HG02938 (cell line): ENCODE measurements around the gene TCF7L2.
"Not testable (repeated sequence)": the region's sequence is repeated elsewhere in the genome, so short reads cannot be mapped to it uniquely, and the experiment has no call there.

Experiments
- ATAC-seq: cut with Tn5 transposase; IDR thresholded peaks from one replicate; pipeline ENCODE4 v1.9.1; 2021; ENCODE audit warnings: mild to moderate bottlenecking, moderate library complexity; ENCODE audit not compliant: unreplicated experiment

TCF7L2 gene

DNA sequence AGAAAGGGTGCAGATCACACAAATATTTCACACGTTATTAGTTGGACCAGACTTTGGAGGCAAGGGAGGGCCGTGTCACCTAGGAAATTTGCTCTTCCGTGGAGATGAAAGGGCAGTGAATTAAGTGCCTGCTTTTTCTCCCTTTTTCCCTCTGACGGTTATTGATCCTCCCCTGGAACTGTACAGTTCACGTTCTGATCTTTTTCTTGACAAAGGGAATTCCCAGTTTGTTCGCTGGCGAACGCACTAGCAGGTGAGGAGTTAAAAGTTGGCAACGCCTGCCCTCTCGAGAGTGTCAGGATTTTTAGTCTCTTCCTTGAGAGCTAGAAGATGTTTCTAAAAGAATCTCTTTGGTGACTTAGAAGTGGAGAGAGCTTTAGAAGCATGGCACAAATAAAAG is 111.5 kb downstream of the TCF7L2 start:
- ATAC-seq, result no peak

DNA sequence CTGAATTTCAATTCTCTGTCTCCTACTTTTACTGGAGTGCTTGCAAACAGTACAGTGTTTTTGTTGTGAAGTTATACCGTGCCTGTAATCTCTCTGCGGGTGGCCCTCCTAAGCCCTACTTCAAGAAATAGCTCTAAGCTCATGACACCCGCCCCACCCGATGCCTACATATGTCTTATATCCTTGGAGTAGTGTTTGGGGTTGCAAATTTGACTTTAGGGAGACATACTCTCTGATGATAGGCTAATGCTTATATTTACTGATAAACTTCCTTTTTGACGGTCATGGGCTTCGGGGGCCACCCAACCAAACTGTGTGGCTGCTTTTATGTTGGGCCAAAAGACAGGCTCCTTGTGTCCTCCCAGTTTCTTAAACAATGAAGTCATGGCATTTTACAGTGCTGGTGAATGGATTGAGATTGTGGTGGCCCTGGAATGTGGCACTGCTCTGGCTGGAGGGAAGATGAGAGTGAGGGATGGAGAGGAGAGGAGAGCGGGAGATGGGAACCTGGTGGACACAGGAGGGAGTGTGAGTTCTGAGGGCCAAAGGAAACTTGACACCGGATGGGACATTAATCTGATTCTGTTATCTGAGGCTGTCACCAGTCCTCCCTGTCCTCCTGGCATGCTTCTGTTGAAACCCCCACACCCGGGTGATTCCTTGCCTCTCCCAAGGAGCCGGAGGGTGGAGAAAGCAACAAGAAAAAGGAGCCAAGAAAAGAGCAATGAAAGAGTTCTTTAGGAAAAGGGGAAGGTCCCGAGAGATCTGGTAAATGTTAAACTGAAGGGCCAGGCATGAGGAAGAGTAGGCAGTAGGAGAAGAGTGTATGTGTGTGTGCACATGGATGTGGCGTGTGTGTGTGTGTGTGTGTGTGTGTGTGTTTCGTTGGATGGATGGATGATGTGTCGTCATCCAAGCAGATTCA is 113.3 kb downstream of the TCF7L2 start:
- no peak for ATAC-seq

DNA sequence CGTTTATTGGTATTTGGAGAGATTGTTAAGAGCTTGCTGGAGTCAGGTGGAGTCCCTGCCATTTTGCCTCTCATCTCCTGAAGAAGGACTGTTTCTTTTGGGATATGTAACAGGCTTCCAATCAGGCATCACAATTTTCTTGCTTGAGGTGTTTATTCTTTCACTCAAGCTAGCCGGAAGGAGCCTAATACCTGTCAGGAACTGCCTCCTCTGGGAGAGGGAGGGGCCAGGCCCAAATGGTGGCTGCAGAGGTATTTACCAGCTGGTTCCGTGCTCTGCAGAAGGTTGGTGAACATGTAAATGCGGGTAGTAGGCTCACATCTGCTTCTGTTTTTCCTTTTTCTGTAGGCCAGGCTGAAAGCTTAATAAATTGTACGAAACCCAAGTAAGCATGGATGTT is 114.0 kb downstream of the TCF7L2 start:
- ATAC-seq, result no peak

DNA sequence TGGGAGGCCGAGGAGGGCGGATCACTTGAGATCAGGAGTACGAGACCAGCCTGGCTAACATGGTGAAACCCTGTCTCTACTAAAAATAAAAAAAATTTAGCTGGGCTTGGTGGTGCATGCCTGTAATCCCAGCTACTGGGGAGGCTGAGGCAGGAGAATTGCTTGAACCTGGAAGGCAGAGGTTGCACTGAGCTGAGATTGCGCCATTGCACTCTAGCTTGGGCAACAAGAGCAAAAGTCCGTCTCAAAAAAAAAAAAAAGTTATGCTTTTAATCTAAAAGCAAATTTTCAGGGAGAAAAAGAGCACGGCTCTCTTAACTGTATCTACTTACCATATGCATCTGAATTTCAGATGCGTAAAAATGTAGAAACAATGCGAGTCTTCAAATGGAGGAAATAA is 116.1 kb downstream of the TCF7L2 start:
- not testable (repeated sequence) for ATAC-seq

DNA sequence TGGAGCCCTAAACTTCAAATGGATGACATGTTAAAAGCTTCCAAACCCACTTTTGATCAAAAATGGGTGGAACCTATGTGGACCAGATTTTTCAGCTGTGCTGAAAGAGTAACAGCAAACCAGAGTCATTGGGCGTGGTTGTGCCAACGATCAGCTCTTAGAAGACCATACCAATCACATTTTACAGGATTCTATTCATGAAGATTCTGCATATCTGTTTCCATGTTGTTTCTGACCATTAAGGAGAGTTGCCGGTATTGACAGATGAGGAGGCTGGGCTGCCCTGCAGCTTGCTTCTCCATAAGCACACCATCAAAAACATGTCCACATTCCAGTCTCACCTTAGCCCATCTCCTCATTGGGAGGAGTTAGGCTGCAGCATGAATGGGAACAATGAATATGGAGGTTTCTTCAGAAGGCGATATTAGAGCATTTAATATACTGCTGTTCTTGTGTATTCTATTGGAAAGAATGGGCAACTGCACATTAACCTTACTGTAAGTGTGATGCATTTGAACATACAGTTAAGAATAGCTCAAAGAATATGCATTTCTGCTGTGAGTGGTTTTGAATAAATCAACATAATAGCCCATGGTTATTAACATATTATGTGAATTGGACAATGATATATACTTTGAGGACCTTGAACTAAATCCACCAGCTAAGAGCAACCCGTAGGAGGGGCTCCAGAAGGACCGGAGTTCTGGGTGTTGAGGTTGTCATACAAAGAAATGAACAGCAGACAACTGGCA is 116.7 kb downstream of the TCF7L2 start:
- no peak for ATAC-seq

DNA sequence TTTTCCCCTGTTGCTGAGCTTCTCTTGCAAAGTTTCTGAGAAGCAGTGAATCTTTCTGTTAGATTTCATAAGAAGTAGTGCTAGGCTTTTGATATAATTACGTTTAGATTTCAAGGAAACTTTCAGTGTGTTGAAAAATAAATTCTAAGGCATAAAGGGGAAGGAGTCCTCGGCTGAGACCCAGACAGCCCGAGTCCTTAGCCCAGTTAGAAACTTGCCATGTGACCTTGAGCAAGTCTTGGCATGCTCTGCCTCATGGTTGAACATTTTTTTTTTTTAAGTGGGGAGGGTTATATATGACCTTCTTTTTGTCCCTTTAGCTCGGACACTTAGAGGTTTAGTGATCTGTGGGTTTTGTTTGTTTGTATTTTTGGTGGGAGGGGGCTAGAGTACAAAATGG is 117.5 kb downstream of the TCF7L2 start:
- ATAC-seq, result no peak

DNA sequence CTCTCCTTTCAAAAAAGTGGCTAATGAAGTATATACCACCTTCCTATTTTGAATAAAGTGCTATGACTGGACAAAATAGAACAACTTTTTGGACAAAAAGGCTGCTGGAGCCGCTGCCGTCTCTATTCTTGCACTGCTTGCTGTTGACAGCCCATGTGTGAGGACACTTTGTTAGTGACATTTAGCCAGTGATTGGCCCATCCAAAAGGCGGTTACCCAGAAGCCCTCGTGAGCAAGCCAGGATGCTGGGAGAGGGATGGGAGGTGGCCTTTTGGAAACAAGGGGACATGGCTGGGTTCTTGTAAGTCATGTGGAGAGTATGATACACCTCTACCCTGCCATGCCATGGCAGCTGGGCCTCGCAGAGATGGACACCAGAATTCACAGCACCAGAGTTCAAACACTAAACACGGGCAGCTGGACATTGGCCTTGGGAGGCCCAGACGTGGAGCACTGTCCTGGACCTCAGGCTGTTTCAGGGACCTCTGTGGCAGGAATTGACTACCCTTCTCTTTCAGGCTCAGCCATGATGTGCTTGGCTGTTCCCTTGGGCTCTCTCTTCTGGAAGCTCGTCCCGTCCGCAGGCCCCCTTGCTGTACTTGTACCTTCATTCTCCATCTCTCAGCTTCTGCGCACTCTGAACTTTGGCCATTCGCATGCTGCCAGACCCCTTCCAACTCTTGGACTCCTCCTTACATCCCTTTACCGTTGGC is 118.3 kb downstream of the TCF7L2 start:
- ATAC-seq, result no peak

DNA sequence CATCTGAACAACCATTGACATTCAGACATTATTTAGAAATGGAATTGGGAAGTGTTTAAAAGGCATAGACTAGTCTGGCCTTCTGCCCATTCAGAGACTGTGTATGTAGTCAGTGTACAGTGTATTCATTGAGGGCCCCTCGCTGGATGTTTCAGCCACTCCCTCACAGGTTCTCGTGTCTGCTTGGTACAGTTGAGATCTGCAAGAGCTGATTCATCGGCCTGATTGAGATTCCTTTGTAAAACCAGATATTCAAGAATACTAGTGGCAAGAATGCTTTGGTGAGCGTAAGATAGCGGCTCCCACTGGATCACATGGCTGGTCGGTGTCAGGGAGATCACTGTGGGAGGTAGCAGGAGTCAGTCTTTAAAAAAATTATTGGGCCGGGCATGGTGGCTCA is 119.5 kb downstream of the TCF7L2 start:
- no peak for ATAC-seq

DNA sequence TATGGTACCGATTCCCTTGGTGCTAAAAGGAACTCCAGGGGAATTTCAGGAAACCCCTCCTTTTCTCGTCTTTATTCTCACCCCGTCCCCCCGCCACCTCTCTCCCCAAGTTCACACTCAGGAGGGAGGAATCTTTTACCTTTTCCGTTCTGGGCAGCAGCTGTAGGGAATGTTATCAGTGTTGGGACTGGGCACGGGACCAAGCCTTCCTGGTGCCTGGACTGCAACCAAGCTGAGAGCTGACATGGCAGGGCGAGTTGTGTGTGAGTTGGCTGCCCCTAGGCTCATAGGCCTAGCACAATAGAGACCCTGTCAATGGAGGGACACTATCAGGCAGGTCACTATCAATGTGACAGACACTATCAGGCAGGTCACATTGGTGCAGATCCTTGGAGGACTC is 121.4 kb downstream of the TCF7L2 start:
- no peak for ATAC-seq

DNA sequence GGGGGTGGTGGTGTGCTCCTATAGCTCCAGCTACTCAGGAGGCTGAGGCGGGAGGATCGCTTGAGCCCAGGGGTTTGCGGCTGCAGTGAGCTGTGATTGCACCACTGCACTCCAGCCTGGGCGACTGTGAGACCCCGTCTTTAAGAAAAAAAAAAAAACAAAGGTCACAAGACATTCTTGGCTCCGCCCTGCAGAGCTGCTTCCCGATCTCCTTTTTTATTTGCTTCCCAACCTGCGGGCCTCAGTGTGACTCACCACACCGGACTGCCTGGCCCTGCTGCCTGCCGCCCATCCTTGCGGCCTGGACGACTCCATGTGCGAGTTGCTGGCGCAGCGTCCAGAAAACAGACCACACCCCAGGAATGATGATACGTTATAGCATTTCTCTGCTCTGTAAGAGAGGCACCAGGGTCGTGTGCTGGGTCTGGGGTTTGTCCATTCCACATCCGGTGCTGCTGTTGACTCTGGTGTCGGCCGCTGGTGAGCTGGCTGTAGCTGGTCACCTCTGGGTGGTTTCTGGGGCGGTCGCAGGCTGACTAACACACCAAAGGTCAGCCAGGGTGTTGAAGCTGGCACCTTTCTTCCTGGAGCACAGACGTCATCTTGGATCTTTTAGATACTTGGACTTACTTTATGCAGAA is 123.6 kb downstream of the TCF7L2 start:
- ATAC-seq, result no peak

DNA sequence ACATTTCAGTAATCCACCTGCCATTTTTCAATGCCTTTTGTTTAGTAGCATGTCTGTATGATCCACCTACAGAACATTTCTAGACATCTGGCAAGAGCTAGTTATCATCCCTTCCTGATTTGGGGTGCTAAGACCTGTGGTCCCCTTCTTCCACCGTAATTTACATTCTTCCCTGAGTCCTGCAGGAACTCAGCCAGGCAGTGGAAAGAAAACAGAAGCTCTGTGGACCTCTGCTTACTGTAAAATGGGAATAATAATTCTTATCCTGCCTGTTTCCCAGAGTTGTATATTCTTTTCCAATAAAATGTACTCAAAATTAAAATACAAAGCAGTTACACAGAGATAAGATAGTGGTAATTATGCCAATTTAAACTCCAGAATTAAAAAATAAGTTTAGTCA is 126.9 kb downstream of the TCF7L2 start:
- ATAC-seq, result no peak

DNA sequence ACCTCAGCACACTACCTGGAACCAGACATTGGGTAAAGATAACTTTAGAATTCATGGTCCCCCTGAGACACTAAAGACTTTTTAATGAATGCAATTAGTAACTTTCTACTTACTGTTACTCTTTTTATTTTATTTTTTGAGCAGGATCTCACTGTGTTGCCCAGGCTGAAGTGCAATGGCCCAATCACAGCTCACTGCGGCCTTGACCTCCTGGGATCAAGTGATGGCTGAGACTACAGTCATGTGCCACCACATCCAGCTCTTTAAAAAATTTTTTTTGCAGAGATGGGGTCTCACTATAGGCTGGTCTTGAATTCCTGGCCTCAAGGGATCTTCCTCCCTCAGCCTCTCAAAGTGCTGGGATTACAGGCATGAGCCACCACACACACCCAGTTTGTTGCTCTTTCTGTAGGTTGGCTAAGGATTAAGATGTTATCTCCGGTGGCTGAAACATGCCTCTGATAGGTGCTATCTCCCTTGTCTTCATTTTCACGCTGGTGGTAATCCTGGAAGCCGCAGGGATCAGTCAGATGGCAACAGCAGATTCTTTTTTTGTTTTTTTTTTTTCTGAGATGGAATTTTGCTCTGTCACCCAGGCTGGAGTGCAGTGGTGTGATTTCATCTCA is 128.3 kb downstream of the TCF7L2 start:
- ATAC-seq, result no peak

DNA sequence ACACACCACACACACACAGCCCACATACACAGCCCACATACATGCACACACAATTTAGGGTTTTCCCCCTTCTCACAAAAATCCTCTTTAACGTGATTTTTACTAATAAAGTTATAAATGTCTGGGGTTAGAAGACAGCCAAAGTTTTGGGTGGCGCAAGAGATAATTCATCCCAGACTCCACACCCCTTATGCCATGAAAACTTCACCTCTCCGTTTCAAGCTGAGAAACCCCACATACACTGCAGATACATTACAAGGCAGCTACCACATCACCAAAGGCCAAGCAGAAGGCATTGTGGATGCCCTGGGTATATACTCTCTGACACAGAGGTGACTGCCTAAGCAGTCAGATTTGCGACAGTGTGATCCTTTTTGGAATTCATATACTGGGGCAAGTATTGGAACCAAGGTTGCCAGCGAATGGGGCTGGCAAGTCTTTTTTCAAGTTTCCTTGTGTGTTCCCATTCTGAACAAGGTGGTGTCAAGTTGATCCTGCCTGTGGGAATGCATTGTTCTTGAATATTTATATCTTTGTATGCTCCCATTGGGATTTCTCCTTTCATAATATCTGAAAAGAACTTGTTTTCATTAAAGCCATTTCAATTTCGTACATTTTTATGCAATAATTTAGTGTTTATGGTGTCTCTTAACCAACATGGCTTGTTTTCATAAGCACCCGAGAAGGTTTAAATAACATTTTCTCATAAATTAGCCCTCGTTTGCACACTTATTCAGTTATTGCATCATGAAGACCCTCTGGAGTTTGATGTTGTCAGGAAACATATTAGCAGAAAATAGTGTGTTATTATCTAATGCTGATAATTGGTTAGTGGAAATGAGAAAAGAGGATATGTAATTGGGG is 130.2 kb downstream of the TCF7L2 start:
- ATAC-seq, result no peak

DNA sequence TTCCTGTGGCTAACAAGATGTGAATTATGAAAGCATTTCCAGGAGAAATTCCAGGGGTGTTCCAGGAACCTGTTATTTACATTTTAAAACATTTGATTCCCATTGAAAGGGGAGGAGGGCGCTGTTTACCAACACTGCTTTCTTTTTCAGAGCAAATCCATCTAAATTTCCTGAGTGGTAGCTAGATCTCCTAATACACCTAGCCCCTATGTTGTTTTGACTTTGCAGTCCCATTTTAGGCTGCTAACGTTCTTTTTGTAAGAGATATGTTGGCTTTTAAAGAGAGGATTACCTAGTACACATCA is 130.8 kb downstream of the TCF7L2 start:
- no peak for ATAC-seq

DNA sequence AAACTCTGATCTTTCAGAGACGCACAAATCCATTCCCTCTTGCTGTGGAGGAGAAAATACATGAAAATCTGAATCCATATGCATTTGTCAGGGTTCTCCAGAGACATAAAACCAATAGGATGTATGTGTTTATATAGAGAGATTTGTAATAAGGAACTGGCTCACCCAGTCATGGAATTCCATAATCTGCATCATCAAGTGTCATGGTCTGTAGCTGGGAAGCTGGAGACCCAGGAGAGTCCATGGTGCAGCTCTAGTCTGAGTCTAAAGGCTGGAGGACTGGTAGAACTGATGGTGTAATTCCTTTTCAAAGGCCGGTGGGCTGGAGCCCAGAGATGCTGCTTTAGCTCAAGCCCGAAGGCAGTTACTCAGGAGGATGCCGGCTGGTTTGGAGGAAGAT is 134.0 kb downstream of the TCF7L2 start:
- ATAC-seq, result no peak

DNA sequence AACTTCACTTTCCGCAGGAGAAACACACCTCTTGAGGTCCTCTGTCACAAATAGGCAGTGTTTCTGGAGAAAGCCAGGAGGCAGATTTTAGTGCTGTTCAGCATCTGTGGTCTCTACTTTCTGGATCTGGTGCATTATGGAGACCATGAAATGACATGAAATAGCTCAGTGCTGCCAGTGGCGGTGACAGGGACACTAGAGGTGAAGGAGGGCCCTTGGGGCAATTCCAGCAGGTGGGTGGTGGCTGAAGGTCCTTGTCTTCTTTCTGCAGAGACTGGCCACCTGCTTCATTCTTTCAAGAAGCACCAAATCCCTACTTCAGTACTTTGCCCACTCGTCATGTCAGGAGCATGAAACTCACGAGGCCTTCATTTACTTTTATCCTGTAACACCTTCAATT is 135.7 kb downstream of the TCF7L2 start:
- no peak for ATAC-seq

DNA sequence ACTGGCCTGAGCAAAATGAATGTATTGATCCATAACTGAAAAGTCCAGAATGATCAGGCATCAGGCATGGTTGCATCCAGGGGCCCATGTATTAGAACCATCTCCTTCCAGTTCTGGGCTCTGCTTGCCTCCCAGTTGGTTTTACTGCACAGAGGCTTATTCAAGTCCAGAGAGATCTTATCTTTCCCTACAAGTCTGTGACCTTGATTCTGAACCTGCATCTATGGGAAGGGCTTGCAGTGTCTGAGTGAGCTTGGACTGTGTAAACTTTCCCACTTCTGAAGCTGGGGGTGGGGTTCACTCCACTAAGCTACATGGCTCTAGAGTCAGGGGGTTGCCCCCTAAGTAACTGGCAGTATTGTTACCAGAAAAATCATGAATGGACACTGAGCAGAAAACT is 136.2 kb downstream of the TCF7L2 start:
- no peak for ATAC-seq

DNA sequence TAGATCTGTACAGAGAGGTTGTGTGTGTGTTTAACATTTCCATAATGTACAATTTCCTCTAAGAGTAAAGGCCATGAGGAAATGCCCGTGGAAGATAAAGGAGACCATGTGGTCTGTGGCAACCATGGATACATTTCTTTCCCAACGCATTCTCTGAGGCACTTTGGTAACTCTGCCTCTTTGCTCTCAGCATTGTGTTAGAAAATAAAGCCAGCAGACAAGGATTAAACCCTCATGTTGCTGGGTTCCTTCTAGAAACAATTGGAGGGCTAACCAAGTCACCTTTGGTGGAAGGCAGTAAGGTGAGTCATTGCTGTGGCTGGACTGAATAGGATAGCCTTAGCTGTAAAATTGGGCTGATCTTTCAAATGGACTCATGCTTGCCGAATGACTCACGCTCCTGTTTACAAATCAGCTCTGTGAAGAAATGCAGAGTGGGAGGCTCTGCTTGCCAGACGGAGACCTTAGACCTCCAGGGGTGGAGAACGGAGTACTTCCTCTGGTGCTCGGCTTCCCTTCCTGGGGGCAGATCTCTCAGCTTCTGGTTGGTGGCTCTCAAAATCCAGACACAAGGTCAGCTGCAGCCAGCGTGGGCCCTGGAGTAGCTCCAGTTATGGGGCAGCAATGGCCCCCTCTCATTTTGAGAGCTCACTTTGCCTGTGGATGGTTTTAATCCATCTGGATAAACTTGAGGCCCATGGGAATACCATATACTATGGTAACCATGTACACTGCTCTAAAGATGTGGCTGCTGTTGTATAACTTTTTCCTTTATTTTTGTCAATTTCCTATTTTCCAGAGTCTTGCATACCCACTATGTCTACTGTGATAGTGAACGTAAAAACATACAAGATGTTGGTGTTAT is 137.3 kb downstream of the TCF7L2 start:
- ATAC-seq, result no peak

DNA sequence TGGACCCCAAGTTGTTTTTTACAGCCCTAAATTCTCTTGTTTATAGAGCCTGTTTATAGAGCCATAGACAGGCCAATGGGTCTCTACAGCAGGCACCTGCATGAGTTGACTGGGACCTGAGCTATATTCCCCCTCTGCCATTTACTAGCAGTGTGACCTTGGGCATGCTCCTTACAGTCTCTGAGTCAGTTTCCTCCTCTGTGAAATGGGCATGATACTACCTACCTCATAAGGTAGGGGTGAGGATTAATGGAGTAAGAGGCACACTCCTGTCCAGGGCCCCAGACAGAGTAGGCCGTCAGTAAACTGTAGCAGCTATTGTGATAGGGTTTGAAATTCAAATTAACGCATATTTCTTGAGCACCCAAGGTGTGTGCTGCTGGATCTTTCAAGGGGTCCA is 138.1 kb downstream of the TCF7L2 start:
- no peak for ATAC-seq
